Panc1 (cell line): Measurements from ENCODE around the gene GAL3ST3. TPM values are rescaled to one million over a fixed set of nuclear protein-coding genes. Genes with fewer than 3 reads are reported as not detected.

Experiments
- ATAC-seq: fragments of 200-7000 bp; cut with Tn5 transposase; 2 replicates; pipeline ENCODE4 v1.9.1; 2020; ENCODE audit warnings: mild to moderate bottlenecking, moderate library complexity
- BruUV-seq: library from RNA; stranded (reverse); fragments of 400-500 nt; replicated peaks from 2 replicates; lab custom pipeline; 2021; lab: Mats Ljungman, UMichigan
- CTCF ChIA-PET: fragments of 300-600 bp; sonication (Branson Sonifier 250); formaldehyde crosslinking; loops from one replicate; lab custom pipeline; 2022; ENCODE audit warnings: antibody characterized with exemption; lab: Charles Lee
- POLR2A ChIA-PET: fragments of 300-600 bp; sonication (Branson Sonifier 250); formaldehyde crosslinking; loops from one replicate; lab custom pipeline; 2022; ENCODE audit warnings: antibody characterized with exemption; lab: Charles Lee
- DNase-seq: peaks from one replicate; pipeline ENCODE4 v3.0.0-alpha.2; 2010; ENCODE audit warnings: low read depth, low spot score
- H3K27ac ChIP-seq: 2 replicates; pipeline ENCODE4 v1.5.1; 2011; ENCODE audit warnings: mild to moderate bottlenecking, low read length, inconsistent platforms
- H3K27me3 ChIP-seq: fragments of 200-500 bp; sonication (Bioruptor generic); 2 replicates; pipeline ENCODE4 v1.6.0; 2014; ENCODE audit warnings: low read length, inconsistent platforms; ENCODE audit not compliant: control insufficient read depth, insufficient read depth
- H3K36me3 ChIP-seq: fragments of 200-500 bp; sonication (Bioruptor generic); 2 replicates; pipeline ENCODE4 v1.5.1; 2014; ENCODE audit warnings: inconsistent platforms, mild to moderate bottlenecking, low read length, moderate library complexity; ENCODE audit not compliant: control insufficient read depth, insufficient read depth
- H3K4me1 ChIP-seq: 2 replicates; pipeline ENCODE4 v1.5.1; 2011; ENCODE audit warnings: inconsistent platforms, mild to moderate bottlenecking, low read length, moderate library complexity; ENCODE audit not compliant: control insufficient read depth, insufficient read depth
- H3K4me3 ChIP-seq, 2 experiments: 2 replicates each; pipeline ENCODE4 v1.5.1; 2011 to 2012; ENCODE audit warnings: low read depth in 2 of 2, low read length in 2 of 2, mild to moderate bottlenecking in 2 of 2, inconsistent platforms in 1 of 2, moderate library complexity in 1 of 2
- H3K9me3 ChIP-seq: fragments of 200-500 bp; sonication (Bioruptor generic); 2 replicates; pipeline ENCODE4 v1.5.1; 2014; ENCODE audit warnings: low read depth, mild to moderate bottlenecking, inconsistent platforms, low read length, moderate library complexity; ENCODE audit not compliant: control insufficient read depth, insufficient read depth
- POLR2AphosphoS5 ChIP-seq: IDR thresholded peaks from 2 replicates; pipeline ENCODE4 v1.6.1; 2012; ENCODE audit warnings: mild to moderate bottlenecking, low read depth, low read length, moderate library complexity
- SIN3A ChIP-seq: IDR thresholded peaks from 2 replicates; pipeline ENCODE4 v1.6.1; 2012; ENCODE audit warnings: low read depth, mild to moderate bottlenecking, low read length, moderate library complexity, borderline replicate concordance; ENCODE audit not compliant: insufficient read depth
- TCF7L2 ChIP-seq: IDR thresholded peaks from 2 replicates; pipeline ENCODE4 v1.6.1; 2011; ENCODE audit warnings: mild to moderate bottlenecking, low read depth, low read length, inconsistent platforms
- in situ Hi-C: cut with HindIII; loops from 2 replicates; pipeline ENCODE4 v1.10.0; 2016; ENCODE audit warnings: low sequenced_read_pairs, low pct_unique_long_range_greater_than_20kb
- intact Hi-C: fragments of 100-400 bp; cut with micrococcal nuclease; formaldehyde crosslinking; loops from one replicate; pipeline ENCODE4 v1.10.0; 2022; ENCODE audit not compliant: unreplicated experiment
- total RNA-seq: library from RNA; stranded (reverse); gene quantifications from one replicate; pipeline ENCODE4 v1.2.1, GENCODE V29; 2021; ENCODE audit not compliant: unreplicated experiment
- TF ChIP-seq, protein P1 (sequence below), 2 experiments: IDR thresholded peaks; 2 replicates each; pipeline ENCODE4 v1.6.1; 2011 to 2012; ENCODE audit warnings: low read depth in 2 of 2, control low read depth in 1 of 2, low read length in 1 of 2, mild to moderate bottlenecking in 1 of 2, moderate library complexity in 1 of 2; ENCODE audit not compliant: insufficient read depth in 1 of 2
- TF ChIP-seq, protein P2 (sequence below): fragments of 450-650 bp; IDR thresholded peaks from 2 replicates; pipeline ENCODE4 v1.5.1; 2017; ENCODE audit warnings: mild to moderate bottlenecking

Gene GAL3ST3
- total RNA-seq, 1 experiment from 2014 or later = not detected

DNA sequence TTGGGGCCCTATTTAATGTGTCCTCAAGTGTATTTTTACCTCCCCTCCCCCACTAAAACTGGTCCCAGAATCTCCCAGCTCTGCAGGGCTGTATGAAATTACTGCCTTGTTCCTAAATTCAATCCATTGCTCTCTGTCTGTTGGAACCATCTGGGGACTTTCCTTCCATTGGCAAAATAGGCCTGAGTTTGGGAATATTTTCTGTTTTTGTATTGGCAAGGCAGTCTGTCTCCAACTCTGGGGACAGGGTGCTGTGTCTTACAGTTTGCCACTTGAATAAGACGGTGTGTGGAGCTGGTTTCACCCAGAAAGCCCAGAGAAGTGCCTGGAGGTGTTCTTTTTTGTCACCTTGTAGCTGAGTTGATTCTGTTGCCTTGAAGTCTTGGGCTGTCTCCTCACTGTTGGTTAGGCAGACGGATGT lies 22.4 kb upstream of the GAL3ST3 start:
- ATAC-seq = no peak
- peaks cover 10% of the 10 kb centered on the region for H3K36me3 ChIP-seq

DNA sequence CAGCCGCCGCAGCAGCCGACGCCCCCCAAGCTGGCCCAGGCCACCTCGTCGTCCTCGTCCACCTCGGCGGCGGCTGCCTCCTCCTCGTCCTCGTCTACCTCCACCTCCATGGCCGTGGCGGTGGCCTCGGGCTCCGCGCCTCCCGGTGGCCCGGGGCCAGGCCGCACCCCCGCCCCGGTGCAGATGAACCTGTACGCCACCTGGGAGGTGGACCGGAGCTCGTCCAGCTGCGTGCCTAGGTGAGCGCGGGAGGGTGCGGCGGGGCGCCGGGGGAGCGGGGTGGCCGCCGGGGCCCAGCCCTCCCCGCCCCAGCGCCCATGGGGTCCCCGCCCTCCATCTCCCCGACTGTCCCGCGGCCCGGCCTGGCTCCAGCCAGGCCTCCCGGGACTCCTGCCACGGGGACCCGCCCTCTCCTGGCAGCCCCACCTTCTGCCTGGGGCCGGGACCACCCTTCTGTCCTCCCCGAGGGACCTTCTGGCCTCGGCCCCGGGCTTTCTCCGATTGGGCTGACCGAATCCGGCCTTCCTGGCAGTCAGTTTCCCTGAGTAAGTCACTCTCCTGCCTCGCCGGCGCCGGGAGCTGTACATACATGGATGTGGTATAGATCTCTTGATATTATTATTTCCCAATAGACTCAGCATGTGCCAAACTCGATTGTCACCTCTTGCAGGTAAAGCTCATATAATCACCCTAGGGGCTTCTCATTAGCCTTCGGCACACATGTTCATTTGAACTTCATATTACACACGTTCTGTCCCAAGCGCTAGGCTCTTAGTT lies 21.8 kb upstream of the GAL3ST3 start:
- peak overlapping the region; percentile 73 to 79 for H3K4me3 ChIP-seq
- no peaks in the 10 kb centered on the region for H3K27me3 ChIP-seq
- H3K27ac ChIP-seq = peak overlapping the region; percentile 78
- TF ChIP-seq TCF7L2 (no peak), POLR2AphosphoS5 (no peak), SIN3A (0 out of 2 replicates have a peak, but pooled peaks have one; percentile 32)
- TF ChIP-seq, protein P1, sequence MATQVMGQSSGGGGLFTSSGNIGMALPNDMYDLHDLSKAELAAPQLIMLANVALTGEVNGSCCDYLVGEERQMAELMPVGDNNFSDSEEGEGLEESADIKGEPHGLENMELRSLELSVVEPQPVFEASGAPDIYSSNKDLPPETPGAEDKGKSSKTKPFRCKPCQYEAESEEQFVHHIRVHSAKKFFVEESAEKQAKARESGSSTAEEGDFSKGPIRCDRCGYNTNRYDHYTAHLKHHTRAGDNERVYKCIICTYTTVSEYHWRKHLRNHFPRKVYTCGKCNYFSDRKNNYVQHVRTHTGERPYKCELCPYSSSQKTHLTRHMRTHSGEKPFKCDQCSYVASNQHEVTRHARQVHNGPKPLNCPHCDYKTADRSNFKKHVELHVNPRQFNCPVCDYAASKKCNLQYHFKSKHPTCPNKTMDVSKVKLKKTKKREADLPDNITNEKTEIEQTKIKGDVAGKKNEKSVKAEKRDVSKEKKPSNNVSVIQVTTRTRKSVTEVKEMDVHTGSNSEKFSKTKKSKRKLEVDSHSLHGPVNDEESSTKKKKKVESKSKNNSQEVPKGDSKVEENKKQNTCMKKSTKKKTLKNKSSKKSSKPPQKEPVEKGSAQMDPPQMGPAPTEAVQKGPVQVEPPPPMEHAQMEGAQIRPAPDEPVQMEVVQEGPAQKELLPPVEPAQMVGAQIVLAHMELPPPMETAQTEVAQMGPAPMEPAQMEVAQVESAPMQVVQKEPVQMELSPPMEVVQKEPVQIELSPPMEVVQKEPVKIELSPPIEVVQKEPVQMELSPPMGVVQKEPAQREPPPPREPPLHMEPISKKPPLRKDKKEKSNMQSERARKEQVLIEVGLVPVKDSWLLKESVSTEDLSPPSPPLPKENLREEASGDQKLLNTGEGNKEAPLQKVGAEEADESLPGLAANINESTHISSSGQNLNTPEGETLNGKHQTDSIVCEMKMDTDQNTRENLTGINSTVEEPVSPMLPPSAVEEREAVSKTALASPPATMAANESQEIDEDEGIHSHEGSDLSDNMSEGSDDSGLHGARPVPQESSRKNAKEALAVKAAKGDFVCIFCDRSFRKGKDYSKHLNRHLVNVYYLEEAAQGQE (IDR thresholded peaks at IDR 0.05; ENCODE audit: insufficient read depth in 1 of 2, low read depth in 2 of 2, low read length in 1 of 2) = 0 out of 4 replicates have a peak, but pooled peaks of 1 of the 2 experiments have one; percentile 25
- TF ChIP-seq, protein P2, sequence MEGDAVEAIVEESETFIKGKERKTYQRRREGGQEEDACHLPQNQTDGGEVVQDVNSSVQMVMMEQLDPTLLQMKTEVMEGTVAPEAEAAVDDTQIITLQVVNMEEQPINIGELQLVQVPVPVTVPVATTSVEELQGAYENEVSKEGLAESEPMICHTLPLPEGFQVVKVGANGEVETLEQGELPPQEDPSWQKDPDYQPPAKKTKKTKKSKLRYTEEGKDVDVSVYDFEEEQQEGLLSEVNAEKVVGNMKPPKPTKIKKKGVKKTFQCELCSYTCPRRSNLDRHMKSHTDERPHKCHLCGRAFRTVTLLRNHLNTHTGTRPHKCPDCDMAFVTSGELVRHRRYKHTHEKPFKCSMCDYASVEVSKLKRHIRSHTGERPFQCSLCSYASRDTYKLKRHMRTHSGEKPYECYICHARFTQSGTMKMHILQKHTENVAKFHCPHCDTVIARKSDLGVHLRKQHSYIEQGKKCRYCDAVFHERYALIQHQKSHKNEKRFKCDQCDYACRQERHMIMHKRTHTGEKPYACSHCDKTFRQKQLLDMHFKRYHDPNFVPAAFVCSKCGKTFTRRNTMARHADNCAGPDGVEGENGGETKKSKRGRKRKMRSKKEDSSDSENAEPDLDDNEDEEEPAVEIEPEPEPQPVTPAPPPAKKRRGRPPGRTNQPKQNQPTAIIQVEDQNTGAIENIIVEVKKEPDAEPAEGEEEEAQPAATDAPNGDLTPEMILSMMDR = no peak
- in situ Hi-C loops (no loop called here), intact Hi-C loops (no loop called here)
- ChIA-PET CTCF (interaction anchor here (0.9 to 1.0 kb wide), 2 partner anchors 19 to 80 kb away, joined by 4 to 6 read pairs; partner anchors contain the start of gene SF3B2), POLR2A (interaction anchor here (0.6 to 1.5 kb wide), 2 partner anchors 16 to 18 kb away, joined by 3 to 4 read pairs; partner anchors contain the start of gene SF3B2)
- DNase-seq (no peak), ATAC-seq (peak; percentile 36)
- no peaks in the 10 kb centered on the region for H3K9me3 ChIP-seq
- BruUV-seq = no TSS peak
- peaks cover 27% of the 10 kb centered on the region for H3K4me1 ChIP-seq
- H3K36me3 ChIP-seq = peaks cover 10% of the 10 kb centered on the region

More for the DNA sequence above, 22.4 kb upstream of the GAL3ST3 start:
- H3K4me3 ChIP-seq = peak overlapping the region; percentile 73 to 79
- BruUV-seq = no TSS peak
- ChIA-PET POLR2A (interaction anchor here (0.6 to 1.5 kb wide), 2 partner anchors 15 to 19 kb away, joined by 3 to 4 read pairs; partner anchors contain the start of gene SF3B2), CTCF (interaction anchor here (0.8 to 1.0 kb wide), 3 partner anchors 19 to 79 kb away, joined by 4 to 6 read pairs (median 4); partner anchors contain the start of gene SF3B2)
- H3K27me3 ChIP-seq = no peaks in the 10 kb centered on the region
- H3K27ac ChIP-seq = peak overlapping the region; percentile 78
- H3K9me3 ChIP-seq = no peaks in the 10 kb centered on the region
- no peak for DNase-seq
- peaks cover 27% of the 10 kb centered on the region for H3K4me1 ChIP-seq
- in situ Hi-C loops = no loop called here
- intact Hi-C loops = no loop called here
- TF ChIP-seq, protein P2 = no peak
- no peak for TF ChIP-seq SIN3A
- TF ChIP-seq TCF7L2 = no peak
- no peak for TF ChIP-seq POLR2AphosphoS5
- TF ChIP-seq, protein P1 (IDR thresholded peaks at IDR 0.05; ENCODE audit: insufficient read depth in 1 of 2, low read depth in 2 of 2, low read length in 1 of 2) = no peak
